Measurements from ENCODE around the gene PAK6.

DNA sequence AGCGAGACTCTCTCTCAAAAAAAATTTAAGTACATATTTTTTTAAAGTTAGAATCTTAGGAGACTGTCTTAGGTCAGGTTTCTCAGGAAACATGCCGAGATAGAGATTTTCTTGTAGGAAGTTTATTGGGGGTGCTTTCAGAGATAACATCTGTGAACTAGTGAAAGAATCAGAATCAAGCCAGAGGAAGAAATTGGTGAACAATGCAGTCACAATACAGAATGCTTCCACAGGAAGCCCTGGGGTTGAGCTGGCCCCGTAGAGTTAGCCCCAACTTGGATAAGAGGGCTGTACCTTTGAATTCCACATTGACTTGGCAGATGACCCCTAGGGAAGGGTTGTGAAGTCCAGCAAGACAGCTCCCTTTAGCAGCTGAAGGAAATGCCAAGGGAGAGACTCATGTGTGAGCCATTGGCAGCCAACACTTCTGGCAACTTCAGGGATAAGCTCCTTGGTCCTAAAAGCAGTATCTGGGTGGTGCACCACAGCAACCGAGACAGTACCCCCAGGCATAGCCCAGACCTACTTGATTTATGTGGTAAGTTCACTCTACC, 75.9 kb downstream of the PAK6 start:
- TF ChIP-seq CTCF (IDR thresholded peaks at IDR 0.05), result no peak
- TF ChIP-seq POLR2A (IDR thresholded peaks at IDR 0.05), result no peak
